Measurements from ENCODE around the gene PSMA8. TPM values are rescaled to one million over a fixed set of nuclear protein-coding genes. Genes with fewer than 3 reads are reported as not detected.
"Not testable (repeated sequence)": the region's sequence is repeated elsewhere in the genome, so short reads cannot be mapped to it uniquely, and the experiment has no call there.

The PSMA8 gene
- total RNA-seq, 1 donor from 2014 or later, result not detected

DNA sequence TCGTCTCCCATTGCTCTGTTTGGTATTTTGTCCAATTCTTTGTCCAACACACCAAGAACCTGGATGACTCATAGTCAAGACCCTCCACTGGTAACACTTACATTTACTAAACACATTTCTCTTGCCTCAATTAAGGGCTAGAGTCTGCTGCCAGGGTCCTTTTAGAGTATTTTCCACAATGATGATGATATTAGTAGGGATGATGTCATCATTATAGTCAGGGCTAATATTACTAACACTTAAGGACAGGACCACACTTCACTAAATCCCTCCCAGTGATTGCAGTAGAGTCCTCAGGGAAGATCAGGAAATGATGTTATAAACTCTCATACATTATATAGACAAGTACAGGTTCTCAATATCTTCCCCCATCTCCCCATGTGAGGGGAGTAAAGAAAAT is 29.6 kb upstream of the PSMA8 start:
- H3K9me3 ChIP-seq, result no peaks in the 10 kb centered on the region
- no peaks in the 10 kb centered on the region for H3K27me3 ChIP-seq (ENCODE audit: low read depth)
- ATAC-seq (peak in 1 of 2 donors; percentile 12), DNase-seq (no peak)
- TF ChIP-seq CTCF (IDR thresholded peaks at IDR 0.05), result no peak
- no peak overlapping the region for H3K4me3 ChIP-seq
- no peaks in the 10 kb centered on the region for H3K4me1 ChIP-seq
- H3K27ac ChIP-seq, result no peak overlapping the region
- intact Hi-C loops (cut with DNase I), result no loop called here
- H3K36me3 ChIP-seq, result no peaks in the 10 kb centered on the region

- H3K4me3 ChIP-seq, result no peak overlapping the region
- TF ChIP-seq CTCF (IDR thresholded peaks at IDR 0.05), result no peak
- no peak overlapping the region for H3K27ac ChIP-seq
- no peaks in the 10 kb centered on the region for H3K36me3 ChIP-seq
- H3K4me1 ChIP-seq, result no peaks in the 10 kb centered on the region
- no peaks in the 10 kb centered on the region for H3K27me3 ChIP-seq (ENCODE audit: low read depth)
- ATAC-seq (no peak), DNase-seq (no peak)
- intact Hi-C loops (cut with DNase I), result no loop called here
- H3K9me3 ChIP-seq, result peaks cover 6% of the 10 kb centered on the region
These were observed 14.4 kb upstream of the PSMA8 start for GRCh38 chr18:26119246-26119645.

- intact Hi-C loops (cut with DNase I), result no loop called here
- Histone ChIP-seq H3K9me3 (peaks cover 6% of the 10 kb centered on the region), H3K4me1 (no peaks in the 10 kb centered on the region), H3K27ac (no peak overlapping the region), H3K27me3 (ENCODE audit: low read depth) (no peaks in the 10 kb centered on the region), H3K36me3 (no peaks in the 10 kb centered on the region), H3K4me3 (no peak overlapping the region)
- no peak for TF ChIP-seq CTCF (IDR thresholded peaks at IDR 0.05)
- DNase-seq, result no peak
- no peak for ATAC-seq
These were observed 12.2 kb upstream of the PSMA8 start for GRCh38 chr18:26121476-26121875.

- intact Hi-C loops (cut with DNase I); DNase-seq; H3K27me3 ChIP-seq (ENCODE audit: low read depth); H3K27ac ChIP-seq; H3K9me3 ChIP-seq; ATAC-seq; H3K4me3 ChIP-seq; H3K36me3 ChIP-seq; H3K4me1 ChIP-seq: not testable (repeated sequence)
These were observed 11.7 kb upstream of the PSMA8 start for GRCh38 chr18:26121994-26122393.

- Histone ChIP-seq H3K4me3 (no peak overlapping the region), H3K27me3 (ENCODE audit: low read depth) (no peaks in the 10 kb centered on the region), H3K36me3 (no peaks in the 10 kb centered on the region), H3K27ac (no peak overlapping the region), H3K4me1 (no peaks in the 10 kb centered on the region), H3K9me3 (peaks cover 6% of the 10 kb centered on the region)
- ATAC-seq (no peak), DNase-seq (no peak)
- intact Hi-C loops (cut with DNase I), result no loop called here
- no peak for TF ChIP-seq CTCF (IDR thresholded peaks at IDR 0.05)
These were observed 5.9 kb upstream of the PSMA8 start for GRCh38 chr18:26127786-26128185.

DNA sequence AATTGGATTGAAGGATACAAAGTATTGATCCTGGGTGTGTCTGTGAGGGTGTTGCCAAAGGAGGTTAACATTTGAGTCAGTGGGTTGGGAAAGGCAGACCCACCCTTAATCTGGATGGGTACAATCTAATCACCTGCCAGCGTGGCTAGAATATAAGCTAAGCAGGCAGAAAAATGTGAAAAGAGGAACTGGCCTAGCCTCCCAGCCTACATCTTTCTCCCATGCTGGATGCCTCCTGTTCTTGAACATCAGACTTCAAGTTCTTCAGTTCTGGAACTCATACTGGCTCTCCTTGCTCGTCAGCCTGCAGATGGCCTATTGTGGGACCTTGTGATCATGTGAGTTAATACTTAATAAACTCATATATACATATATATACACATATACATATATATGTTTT is 5.5 kb upstream of the PSMA8 start:
- H3K4me3 ChIP-seq; H3K9me3 ChIP-seq; ATAC-seq; intact Hi-C loops (cut with DNase I); H3K27me3 ChIP-seq (ENCODE audit: low read depth); H3K36me3 ChIP-seq; H3K27ac ChIP-seq; DNase-seq; H3K4me1 ChIP-seq: not testable (repeated sequence)

- intact Hi-C loops (cut with DNase I), result no loop called here
- Histone ChIP-seq H3K36me3 (no peaks in the 10 kb centered on the region), H3K4me1 (no peaks in the 10 kb centered on the region), H3K27ac (no peak overlapping the region), H3K9me3 (no peaks in the 10 kb centered on the region), H3K4me3 (no peak overlapping the region), H3K27me3 (ENCODE audit: low read depth) (no peaks in the 10 kb centered on the region)
- DNase-seq (no peak), ATAC-seq (no peak)
- TF ChIP-seq CTCF (IDR thresholded peaks at IDR 0.05), result no peak
These were observed 438 bp downstream of the PSMA8 start for GRCh38 chr18:26134107-26134506.
